Kidney (tissue), 14 donors: ENCODE measurements around the gene PID1. TPM values are rescaled to one million over a fixed set of nuclear protein-coding genes. Genes with fewer than 3 reads are reported as not detected.

Source experiments
- DNase-seq, 5 donors: peaks; one replicate each; pipeline ENCODE4 v3.0.0-alpha.2; 2013 to 2020
- FAIRE-seq: peaks from 2 replicates; lab custom pipeline; 2012; peaks lifted over from hg19 to GRCh38; lab: Jason Lieb, UNC
- H3K27ac ChIP-seq, 2 donors: one replicate each; pipeline ENCODE4 v1.7.0; 2013; ENCODE audit warnings: low read depth in 2 of 2, low read length in 2 of 2, inconsistent platforms in 1 of 2
- H3K27me3 ChIP-seq: one replicate; pipeline ENCODE4 v1.7.1; 2013; ENCODE audit warnings: low read length, inconsistent platforms; ENCODE audit not compliant: control insufficient read depth, insufficient read depth
- H3K36me3 ChIP-seq, 3 donors: one replicate each; pipeline versions ENCODE4 v1.7.0 to v1.7.1; 2013; ENCODE audit warnings: low read length in 3 of 3, control low read depth in 1 of 3, inconsistent platforms in 1 of 3; ENCODE audit not compliant: insufficient read depth in 3 of 3, control insufficient read depth in 2 of 3
- H3K4me1 ChIP-seq, 3 donors: one replicate each; pipeline versions ENCODE4 v1.7.0 to v1.7.1; 2013; ENCODE audit warnings: low read length in 3 of 3, inconsistent platforms in 1 of 3, low read depth in 1 of 3; ENCODE audit not compliant: control insufficient read depth in 2 of 3, insufficient read depth in 2 of 3
- H3K4me3 ChIP-seq, 3 donors: one replicate each; pipeline versions ENCODE4 v1.7.0 to v1.8.1; 2013; ENCODE audit warnings: low read length in 3 of 3, control low read depth in 1 of 3, inconsistent platforms in 1 of 3
- H3K9ac ChIP-seq, 3 donors: one replicate each; pipeline versions ENCODE4 v1.7.0 to v1.7.1; 2013; ENCODE audit warnings: low read length in 3 of 3, control low read depth in 1 of 3, inconsistent platforms in 1 of 3
- H3K9me3 ChIP-seq, 3 donors: one replicate each; pipeline versions ENCODE4 v1.7.0 to v1.7.1; 2013; ENCODE audit warnings: low read length in 3 of 3, control low read depth in 1 of 3, inconsistent platforms in 1 of 3; ENCODE audit not compliant: control insufficient read depth in 2 of 3, insufficient read depth in 1 of 3
- CTCF ChIP-seq: IDR thresholded peaks from 3 replicates; pipeline ENCODE4 v1.5.1; 2012; ENCODE audit warnings: mild to moderate bottlenecking, moderate library complexity, borderline replicate concordance; ENCODE audit not compliant: insufficient read depth; ENCODE audit errors: extremely low read depth
- intact Hi-C: fragments of 100-400 bp; cut with DNase I; formaldehyde crosslinking; loops from one replicate; pipeline ENCODE4 v1.11.1; 2022
- polyA plus RNA-seq: library from polyadenylated mRNA; stranded (reverse); fragments of 350-450 nt; fragmentation: Illumina TruSeq; extraction: RNeasy Lipid Tissue Mini Kit (QIAGEN cat#74804); gene quantifications from one replicate; pipeline ENCODE4 v1.2.3, GENCODE V29; 2014; ENCODE audit warnings: low read depth, low replicate concordance; ENCODE audit not compliant: insufficient read depth
- total RNA-seq: library from RNA; stranded (reverse); fragmentation: NEBNext Ultra II Directional; extraction: Animal tissue kit (Norgen Biotek cat#: 25700); gene quantifications from one replicate; pipeline ENCODE4 v1.2.1, GENCODE V29; 2021
- donor health status: control.
- donor health status: control.
- donor health status: control.
- donor health status: control.
- donor health status: control.
- donor health status: DM: yes; HTN: yes; CAD: no.
- donor health status: Normal renal cell carcinoma (clear cell type).

PID1 gene
- total and polyA plus RNA-seq, 2 donors from 2014 or later: 2.1 to 9.4 TPM

GRCh38 chr2:229164545-229165249 is 106.4 kb downstream of the PID1 start:
- Histone ChIP-seq H3K4me1 (no peaks in the 10 kb centered on the region), H3K4me3 (no peak overlapping the region), H3K9ac (no peak overlapping the region), H3K27ac (no peak overlapping the region), H3K27me3 (no peaks in the 10 kb centered on the region), H3K36me3 (no peaks in the 10 kb centered on the region), H3K9me3 (no peaks in the 10 kb centered on the region)
- DNase-seq (no peak), FAIRE-seq (no peak)
- intact Hi-C loops: no loop called here
- no peak for TF ChIP-seq CTCF

- Histone ChIP-seq H3K9me3 (no peaks in the 10 kb centered on the region), H3K36me3 (no peaks in the 10 kb centered on the region), H3K27me3 (no peaks in the 10 kb centered on the region), H3K4me3 (no peak overlapping the region), H3K4me1 (no peaks in the 10 kb centered on the region), H3K9ac (no peak overlapping the region), H3K27ac (no peak overlapping the region)
- FAIRE-seq (no peak), DNase-seq (no peak)
- intact Hi-C loops: no loop called here
- TF ChIP-seq CTCF: no peak
These were observed 107.2 kb downstream of the PID1 start for GRCh38 chr2:229163893-229164292.

- no peaks in the 10 kb centered on the region for H3K4me1 ChIP-seq
- intact Hi-C loops: no loop called here
- H3K36me3 ChIP-seq: no peaks in the 10 kb centered on the region
- DNase-seq (no peak), FAIRE-seq (no peak)
- H3K4me3 ChIP-seq: no peak overlapping the region
- no peak for TF ChIP-seq CTCF
- H3K27ac ChIP-seq: no peak overlapping the region
- H3K9ac ChIP-seq: no peak overlapping the region
- no peaks in the 10 kb centered on the region for H3K9me3 ChIP-seq
- no peaks in the 10 kb centered on the region for H3K27me3 ChIP-seq
These were observed 109.1 kb downstream of the PID1 start for GRCh38 chr2:229162015-229162414.
